Activated T-helper 1 cell treated with anti-CD3 and anti-CD28 coated beads, Interleukin-12 subunit alpha, Interleukin-12 subunit beta, Interleukin-2, Interleukin-4 antibody, amounts not matched to agents 30 ng/mL and 10 ng/mL and 1 ng/mL, durations not matched to agents 14 hours and 24 hours and 36 hours (primary cell): ENCODE results near the gene DNASE1L3. TPM values are rescaled to one million over a fixed set of nuclear protein-coding genes. Genes with fewer than 3 reads are reported as not detected.

Experiments used
- DNase-seq: peaks from one replicate; pipeline ENCODE4 v3.0.0; 2021; ENCODE audit warnings: low spot score
- H3K27ac Mint-ChIP-seq: one replicate; pipeline ENCODE4 v1.8.0; 2021; ENCODE audit warnings: mild to moderate bottlenecking, mixed read lengths
- H3K27me3 Mint-ChIP-seq: one replicate; pipeline ENCODE4 v1.8.0; 2022; ENCODE audit warnings: mild to moderate bottlenecking, moderate library complexity, mixed read lengths; ENCODE audit not compliant: insufficient read depth
- H3K36me3 Mint-ChIP-seq: one replicate; pipeline ENCODE4 v1.8.0; 2021; ENCODE audit warnings: low read depth, mixed read lengths
- H3K4me1 Mint-ChIP-seq: one replicate; pipeline ENCODE4 v1.8.0; 2021; ENCODE audit warnings: low read depth, mixed read lengths
- H3K4me3 Mint-ChIP-seq: one replicate; pipeline ENCODE4 v1.8.0; 2021; ENCODE audit warnings: mild to moderate bottlenecking, moderate library complexity, mixed read lengths
- H3K9me3 Mint-ChIP-seq: one replicate; pipeline ENCODE4 v1.8.0; 2021; ENCODE audit warnings: mixed read lengths
- intact Hi-C: fragments of 100-400 bp; cut with micrococcal nuclease; formaldehyde crosslinking; loops from one replicate; pipeline ENCODE4 v1.15.1; 2024
- total RNA-seq: library from RNA; stranded (reverse); gene quantifications from 2 replicates; pipeline ENCODE4 v1.2.3, GENCODE V29; 2022

The DNASE1L3 gene
- total RNA-seq, 1 donor from 2014 or later, result not detected

DNA sequence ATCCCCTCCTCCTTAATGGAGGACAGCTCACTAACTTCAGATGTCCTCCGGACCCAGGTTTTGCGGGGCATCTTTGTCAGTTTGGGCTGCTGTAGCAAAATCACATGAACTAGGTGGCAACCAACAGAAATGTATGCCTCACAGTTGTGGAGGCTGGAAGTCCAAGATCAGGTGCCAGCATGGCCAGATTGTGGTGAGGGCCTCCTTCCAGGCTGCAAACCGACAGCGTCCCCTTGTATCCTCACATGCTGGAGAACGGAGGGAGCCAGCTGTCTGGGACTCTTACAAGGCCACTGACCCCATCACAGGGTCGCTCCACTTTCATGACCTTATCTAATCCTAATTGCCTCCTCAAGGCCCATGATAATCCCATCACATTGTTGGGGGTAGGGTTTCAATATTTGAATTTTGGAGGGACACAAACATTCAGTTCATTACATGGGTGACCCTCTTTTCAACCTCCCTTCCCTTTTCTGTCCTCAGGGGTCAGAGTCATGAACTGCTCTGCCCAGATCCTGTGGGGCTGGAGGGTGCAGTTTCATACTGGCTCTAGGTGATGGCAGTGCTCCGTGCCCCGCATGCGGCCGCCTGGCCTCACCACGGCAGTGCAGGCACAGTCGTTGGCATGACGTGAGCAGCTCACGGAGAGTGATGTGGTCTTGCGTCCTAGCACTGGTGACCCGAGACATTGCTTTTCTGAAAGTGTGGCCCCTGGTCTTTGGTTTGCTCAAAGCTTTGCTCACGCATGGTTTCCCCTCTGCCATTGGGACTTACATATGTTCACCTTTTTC lies 58.4 kb downstream of the DNASE1L3 start:
- H3K27me3 Mint-ChIP-seq, result no peaks in the 10 kb centered on the region
- H3K36me3 Mint-ChIP-seq, result peaks cover 24% of the 10 kb centered on the region
- no peak for DNase-seq
- no peak overlapping the region for H3K4me3 Mint-ChIP-seq
- no peak overlapping the region for H3K27ac Mint-ChIP-seq
- H3K4me1 Mint-ChIP-seq, result no peaks in the 10 kb centered on the region
- intact Hi-C loops, result no loop called here
- no peaks in the 10 kb centered on the region for H3K9me3 Mint-ChIP-seq

DNA sequence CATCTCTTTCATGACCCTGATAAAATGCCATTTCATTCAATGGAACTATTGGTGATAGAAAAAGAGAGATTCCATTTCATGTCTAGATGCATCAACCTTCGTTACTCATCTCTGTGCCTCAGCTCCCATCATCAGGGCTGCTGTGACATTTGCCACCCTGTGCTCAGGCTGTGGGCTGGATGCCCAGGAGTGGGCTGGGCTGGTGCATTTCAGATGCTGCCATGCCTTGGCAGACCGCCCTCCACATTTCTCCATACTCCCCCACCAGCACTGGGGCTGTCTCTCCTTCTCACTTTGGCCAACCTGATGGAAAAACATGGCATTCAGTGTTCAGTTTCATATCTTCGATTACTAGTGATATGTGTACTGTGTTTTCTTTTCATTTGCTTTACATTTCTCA lies 59.1 kb downstream of the DNASE1L3 start:
- Mint-ChIP-seq H3K36me3 (peaks cover 24% of the 10 kb centered on the region), H3K9me3 (no peaks in the 10 kb centered on the region), H3K4me1 (no peaks in the 10 kb centered on the region), H3K4me3 (no peak overlapping the region), H3K27ac (no peak overlapping the region), H3K27me3 (no peaks in the 10 kb centered on the region)
- intact Hi-C loops, result no loop called here
- DNase-seq, result no peak

DNA sequence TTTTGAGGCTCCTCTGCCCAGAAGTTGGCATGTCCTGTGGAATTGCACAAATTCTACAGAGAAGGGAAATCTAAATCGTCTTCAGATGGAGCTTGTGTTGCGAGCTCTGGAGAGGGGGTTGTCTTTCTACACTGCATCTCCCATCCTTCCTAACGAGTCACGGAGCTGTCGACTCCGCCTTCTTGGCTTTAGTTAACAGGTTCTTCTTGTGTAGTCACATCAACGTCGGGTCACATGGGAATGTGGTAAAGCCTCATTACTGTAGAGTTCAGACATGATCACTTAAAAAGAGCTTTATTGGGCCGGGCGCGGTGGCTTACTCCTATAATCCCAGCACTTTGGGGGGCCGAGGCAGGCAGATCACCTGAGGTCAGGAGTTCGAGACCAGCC lies 60.0 kb downstream of the DNASE1L3 start:
- no peak for DNase-seq
- Mint-ChIP-seq H3K36me3 (peaks cover 26% of the 10 kb centered on the region), H3K4me1 (no peaks in the 10 kb centered on the region), H3K9me3 (no peaks in the 10 kb centered on the region), H3K4me3 (no peak overlapping the region), H3K27me3 (no peaks in the 10 kb centered on the region), H3K27ac (no peak overlapping the region)
- intact Hi-C loops, result no loop called here

DNA sequence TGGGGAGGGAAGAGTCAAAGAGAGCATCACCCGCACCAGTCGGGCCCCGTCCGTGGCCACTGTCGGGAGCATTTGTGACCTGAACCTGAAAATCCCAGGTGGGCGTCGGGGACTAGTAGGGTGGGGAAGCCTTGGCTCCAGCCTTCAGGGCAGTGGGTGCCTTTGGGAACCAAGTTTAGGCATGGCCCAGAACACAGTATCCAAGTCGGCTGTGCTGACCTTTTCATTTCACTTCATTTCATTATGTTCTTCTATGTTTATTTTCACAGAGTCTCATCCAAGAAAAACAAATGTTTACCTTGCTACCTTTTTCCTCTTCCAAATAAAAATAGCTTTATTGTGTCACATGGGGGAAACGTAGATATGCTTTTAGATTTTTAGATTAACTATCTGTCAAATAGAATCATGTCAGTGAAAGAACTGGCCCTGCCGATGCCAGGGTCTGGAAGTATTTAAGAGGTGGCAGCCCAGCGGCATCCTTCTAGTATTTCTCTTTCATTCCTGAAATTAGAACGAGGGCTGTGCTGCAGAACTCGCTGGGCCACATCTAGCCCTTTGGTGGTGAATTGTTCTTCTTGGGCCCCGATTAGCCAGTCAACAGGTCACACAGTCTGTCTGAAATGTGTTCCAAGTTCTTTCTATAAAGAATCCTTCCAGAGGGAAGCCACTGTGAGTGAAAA lies 60.5 kb downstream of the DNASE1L3 start:
- no peaks in the 10 kb centered on the region for H3K27me3 Mint-ChIP-seq
- H3K4me1 Mint-ChIP-seq, result no peaks in the 10 kb centered on the region
- no peak overlapping the region for H3K4me3 Mint-ChIP-seq

DNA sequence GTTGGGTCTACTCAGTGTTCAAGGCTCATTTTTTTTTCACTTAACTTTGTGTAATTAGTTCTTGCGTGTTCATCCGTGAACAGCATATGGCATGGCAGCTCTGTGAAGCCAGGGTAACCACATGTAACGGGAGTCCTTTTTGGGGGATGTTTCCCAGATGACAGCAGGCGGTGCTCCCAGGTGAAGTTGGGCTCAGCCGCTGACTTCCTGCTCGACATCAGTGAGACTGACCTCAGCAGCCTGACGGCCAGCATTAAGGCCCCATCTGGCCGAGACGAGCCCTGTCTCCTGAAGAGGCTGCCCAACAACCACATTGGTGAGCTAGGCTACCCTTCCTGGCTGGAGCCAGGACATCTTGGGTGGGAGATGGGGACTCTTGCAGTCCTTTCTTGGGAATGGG lies 62.7 kb downstream of the DNASE1L3 start:
- Mint-ChIP-seq H3K27ac (no peak overlapping the region), H3K4me3 (no peak overlapping the region), H3K4me1 (no peaks in the 10 kb centered on the region), H3K27me3 (no peaks in the 10 kb centered on the region), H3K36me3 (peaks cover 24% of the 10 kb centered on the region), H3K9me3 (no peaks in the 10 kb centered on the region)
- DNase-seq, result no peak
- intact Hi-C loops, result no loop called here

More for the DNA sequence above, 60.5 kb downstream of the DNASE1L3 start:
- no peak overlapping the region for H3K27ac Mint-ChIP-seq
- intact Hi-C loops, result no loop called here
- peaks cover 26% of the 10 kb centered on the region for H3K36me3 Mint-ChIP-seq
- DNase-seq, result no peak
- H3K9me3 Mint-ChIP-seq, result no peaks in the 10 kb centered on the region

DNA sequence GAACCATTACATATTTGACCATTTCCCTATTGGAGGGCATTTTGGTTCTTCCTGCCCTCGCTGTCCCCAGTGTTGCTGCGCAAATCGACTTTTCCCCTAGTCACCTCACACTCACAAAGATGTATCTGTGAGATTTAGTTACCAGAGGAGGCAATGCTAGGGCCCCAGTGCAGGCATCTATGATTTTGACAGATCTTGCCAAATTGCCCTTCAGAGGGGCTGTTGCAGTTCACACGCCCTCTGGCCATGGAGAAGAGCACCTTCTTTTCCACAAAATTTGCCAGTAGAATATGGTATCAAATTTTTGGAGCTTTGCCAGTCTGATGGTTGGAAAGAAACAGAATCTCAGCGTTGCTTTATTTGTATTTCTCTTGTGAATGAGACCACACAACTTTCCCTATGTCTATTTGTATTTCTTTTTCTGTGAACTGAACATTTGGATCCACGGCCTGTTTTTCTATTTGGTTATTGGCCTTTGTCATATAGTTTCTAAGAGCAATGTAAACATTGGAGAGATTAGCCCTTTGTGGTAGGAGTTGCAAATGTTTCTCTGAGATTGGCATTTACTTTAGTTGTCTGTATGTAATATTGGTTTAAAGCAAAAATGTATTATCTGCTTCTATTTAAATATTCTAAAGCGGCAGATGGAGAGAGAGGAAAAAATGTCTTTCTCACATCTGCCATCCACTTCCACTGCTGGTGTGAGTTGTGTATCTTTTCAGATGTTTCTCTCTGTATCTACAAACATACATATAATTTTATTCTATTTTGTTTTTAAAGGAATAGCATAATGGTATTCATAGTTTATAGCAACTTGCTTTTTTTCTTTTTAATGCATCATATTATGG lies 66.1 kb downstream of the DNASE1L3 start:
- Mint-ChIP-seq H3K4me3 (no peak overlapping the region), H3K36me3 (peaks cover 20% of the 10 kb centered on the region), H3K9me3 (no peaks in the 10 kb centered on the region), H3K27me3 (no peaks in the 10 kb centered on the region), H3K4me1 (no peaks in the 10 kb centered on the region), H3K27ac (no peak overlapping the region)
- DNase-seq, result no peak
- intact Hi-C loops, result no loop called here

DNA sequence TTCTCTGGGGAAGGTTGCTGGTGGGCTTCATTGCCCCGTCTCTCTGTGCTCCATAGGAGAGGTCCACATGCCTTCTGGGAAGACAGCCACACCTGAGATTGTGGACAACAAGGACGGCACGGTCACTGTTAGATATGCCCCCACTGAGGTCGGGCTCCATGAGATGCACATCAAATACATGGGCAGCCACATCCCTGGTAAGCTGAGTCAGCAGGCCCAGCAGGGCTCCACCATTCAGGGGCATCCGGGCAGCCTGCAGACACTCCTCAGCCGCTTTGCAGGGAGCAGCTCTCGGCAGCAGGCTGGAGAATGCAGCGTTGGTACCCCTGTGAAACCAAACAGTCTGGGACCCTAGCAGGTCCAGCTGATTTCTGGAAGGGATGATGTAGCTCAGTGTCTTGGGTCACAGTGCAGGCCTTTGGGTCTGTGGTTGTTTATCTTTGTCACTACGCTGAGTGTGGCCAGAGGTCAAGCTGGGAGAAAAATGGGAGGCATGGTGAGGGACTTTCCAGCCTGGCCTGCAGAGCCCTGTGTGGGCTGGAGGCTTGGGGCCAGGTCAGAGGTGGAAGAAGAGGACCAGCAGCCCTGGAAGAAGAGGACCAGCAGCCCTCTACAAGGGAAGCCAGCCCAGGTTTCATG lies 67.2 kb downstream of the DNASE1L3 start:
- Mint-ChIP-seq H3K36me3 (peaks cover 14% of the 10 kb centered on the region), H3K9me3 (no peaks in the 10 kb centered on the region), H3K27me3 (no peaks in the 10 kb centered on the region), H3K4me1 (no peaks in the 10 kb centered on the region), H3K27ac (no peak overlapping the region), H3K4me3 (no peak overlapping the region)
- DNase-seq, result no peak
- intact Hi-C loops, result no loop called here

Other genes with a start within 250 kb of the DNASE1L3 start
- gene FLNB, start 202.6 kb downstream of the DNASE1L3 start, total RNA-seq, result 22.3 and 24.1 TPM in 2 replicates
- gene ABHD6, start 26.8 kb upstream of the DNASE1L3 start, total RNA-seq, result 9.2 and 10.1 TPM in 2 replicates
- 22.7 and 23.4 TPM in 2 replicates for gene RPP14, start 95.3 kb upstream of the DNASE1L3 start, total RNA-seq
- 11.5 and 13.6 TPM in 2 replicates for gene HTD2, start 95.5 kb upstream of the DNASE1L3 start, total RNA-seq
- gene PXK, start 121.9 kb upstream of the DNASE1L3 start, total RNA-seq, result 43.4 and 48.1 TPM in 2 replicates
- gene PDHB, start 222.9 kb upstream of the DNASE1L3 start, total RNA-seq, result 62.0 and 68.1 TPM in 2 replicates